GM19351 (cell line): ENCODE measurements around the gene ABCD3.

Source experiments
- ATAC-seq: cut with Tn5 transposase; IDR thresholded peaks from one replicate; pipeline ENCODE4 v1.9.1; 2021; ENCODE audit warnings: mild to moderate bottlenecking, moderate library complexity; ENCODE audit not compliant: unreplicated experiment

The ABCD3 gene

DNA sequence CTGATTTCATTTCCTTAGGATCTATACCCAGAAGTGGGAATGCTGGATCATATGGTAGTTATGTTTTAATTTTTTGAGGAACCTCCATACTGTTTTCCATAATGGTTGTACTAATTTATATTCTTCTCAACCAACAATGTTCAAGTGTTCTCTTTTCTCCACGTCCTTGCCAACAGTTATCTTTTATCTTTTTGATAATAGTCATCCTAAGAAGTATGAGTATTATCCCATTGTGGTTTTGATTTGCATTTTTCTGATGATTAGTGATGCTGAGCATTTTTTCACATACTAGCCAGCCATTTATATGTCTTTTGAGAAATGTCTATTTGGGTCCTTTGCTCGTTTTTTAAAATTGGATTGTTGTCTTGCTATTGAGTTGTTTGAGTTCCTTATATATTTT lies 38.5 kb downstream of the ABCD3 start:
- no peak for ATAC-seq

DNA sequence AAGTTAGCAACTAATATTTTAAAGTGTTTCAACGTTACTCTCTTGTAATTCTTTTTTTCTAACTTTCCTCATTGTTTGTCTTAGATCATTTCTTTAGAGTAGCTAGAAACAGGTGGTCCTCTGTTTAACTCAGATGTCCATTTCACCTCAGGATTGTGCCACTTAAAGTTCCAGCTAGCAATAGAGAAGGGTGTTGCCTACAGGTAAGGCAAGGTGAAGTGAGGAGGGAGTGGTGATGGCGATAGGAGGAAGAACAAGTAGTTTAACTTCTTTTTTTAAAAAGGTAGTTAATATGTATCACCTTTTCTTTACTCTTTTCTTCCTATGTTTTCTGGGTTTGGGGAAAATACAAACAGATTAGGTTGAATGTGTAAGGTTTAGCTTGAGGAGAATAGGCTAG lies 44.4 kb downstream of the ABCD3 start:
- ATAC-seq, result no peak

DNA sequence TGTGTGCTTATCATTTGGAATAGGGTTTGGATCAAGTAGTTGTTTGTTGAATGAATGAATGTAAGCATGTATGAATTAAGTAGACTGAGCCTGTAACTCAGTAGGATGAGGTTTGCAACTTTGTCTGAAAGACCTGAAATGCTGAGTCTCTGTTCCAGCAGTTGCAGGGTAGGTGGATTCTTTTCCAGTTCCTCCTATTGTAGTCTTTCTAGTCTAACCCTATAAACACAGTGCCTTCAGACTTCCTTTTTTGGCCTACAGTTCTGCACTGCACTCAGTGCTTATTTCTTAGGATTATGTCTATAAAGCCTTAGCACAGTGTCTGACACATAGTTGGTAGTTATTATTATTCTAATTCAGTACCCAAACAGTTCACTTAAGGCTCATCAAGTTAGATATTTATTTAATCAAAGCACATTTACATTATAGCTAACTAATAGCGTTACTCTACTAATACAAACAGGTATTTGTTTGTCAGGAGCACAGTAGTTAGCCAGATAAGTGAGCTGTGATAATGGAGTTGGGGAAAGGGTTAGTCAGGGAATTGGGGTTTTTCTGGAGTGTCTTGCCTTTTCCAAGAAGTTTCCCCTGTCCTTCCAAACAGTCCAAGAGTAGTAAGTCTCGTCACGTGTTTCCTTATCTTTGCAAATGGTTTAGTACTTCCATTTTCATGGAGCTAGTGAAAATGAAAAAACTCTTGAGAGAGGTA lies 45.0 kb downstream of the ABCD3 start:
- ATAC-seq, result no peak

DNA sequence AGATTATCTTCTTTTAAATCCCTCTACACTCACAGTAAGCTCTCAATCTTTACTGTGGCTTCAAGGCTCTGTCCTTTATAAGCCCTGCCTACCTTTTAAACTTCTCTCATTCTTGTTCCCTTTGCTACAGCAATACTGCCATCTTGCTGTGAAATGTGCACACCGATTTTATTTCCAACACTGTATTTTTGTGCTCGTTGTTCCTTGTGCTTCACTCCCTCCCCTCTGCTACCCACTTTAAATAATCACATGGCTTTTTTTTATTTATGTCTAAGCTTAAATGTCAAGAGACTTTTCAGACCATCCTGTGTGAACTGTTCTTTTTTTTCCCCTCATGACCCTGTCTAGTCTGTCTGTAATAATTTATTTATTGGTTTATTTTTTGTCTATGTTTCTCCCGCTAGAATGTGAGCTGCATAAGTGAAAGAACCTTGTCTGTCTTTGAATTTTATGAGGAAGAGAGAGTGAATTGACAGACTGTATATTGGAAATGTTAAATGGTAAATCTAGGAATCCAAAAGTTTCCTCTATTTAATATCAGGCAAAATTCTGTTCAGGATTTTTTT lies 45.7 kb downstream of the ABCD3 start:
- ATAC-seq, result no peak

DNA sequence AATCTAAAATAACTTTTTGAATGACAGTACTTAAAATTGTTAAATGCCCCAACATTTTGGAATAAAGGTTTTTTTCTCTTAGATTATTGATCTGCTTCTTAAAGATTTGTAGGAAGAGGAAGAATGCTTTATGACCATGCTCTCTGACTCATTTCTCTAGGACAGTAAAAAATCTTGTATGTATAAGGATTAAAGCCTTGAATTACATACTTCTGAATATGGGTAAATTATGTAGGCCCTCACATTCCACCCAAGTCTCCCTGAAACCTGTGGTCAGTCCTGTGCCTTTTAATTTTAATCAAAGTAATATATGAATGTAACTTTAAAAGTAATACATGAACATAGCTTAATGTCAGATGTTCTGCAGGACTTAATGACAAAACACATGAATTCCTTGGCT lies 50.5 kb downstream of the ABCD3 start:
- ATAC-seq, result no peak

DNA sequence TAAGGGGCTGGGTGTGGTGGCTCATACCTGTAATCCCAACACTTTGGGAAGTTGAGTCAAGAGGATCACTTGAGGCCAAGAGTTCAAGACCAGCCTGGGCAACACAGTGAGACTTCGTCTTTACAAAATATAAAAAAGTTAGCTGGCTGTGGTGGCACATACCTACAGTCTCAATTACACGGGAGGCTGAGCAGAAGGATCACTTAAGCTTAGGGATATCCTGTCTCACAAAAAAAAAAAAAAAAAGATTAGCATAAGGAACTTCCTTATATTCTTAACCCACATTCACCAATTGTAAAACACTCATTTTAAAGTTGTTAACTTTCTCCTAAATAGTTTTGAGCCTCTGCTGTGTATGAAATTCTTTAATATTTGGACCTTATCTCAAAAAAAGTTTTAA lies 53.1 kb downstream of the ABCD3 start:
- ATAC-seq, result no peak

DNA sequence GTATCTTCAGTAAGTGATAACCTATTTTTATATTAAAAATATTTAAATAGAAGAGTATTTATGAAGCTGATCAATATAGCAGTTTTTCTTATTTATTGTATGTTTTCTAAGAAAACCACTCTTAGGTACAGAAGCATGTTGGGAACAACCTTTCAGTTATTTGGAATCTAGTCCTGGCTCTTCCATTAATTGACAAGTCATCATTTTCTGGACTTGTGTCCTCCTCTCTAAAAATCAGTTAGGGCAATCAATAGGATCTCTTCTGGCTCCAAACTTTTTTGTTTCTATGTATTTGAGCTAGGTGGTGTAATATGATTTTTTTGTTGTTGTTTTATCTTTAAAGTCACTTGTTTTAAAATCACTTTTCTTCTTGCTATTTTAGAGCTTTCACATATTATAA lies 57.0 kb downstream of the ABCD3 start:
- no peak for ATAC-seq

DNA sequence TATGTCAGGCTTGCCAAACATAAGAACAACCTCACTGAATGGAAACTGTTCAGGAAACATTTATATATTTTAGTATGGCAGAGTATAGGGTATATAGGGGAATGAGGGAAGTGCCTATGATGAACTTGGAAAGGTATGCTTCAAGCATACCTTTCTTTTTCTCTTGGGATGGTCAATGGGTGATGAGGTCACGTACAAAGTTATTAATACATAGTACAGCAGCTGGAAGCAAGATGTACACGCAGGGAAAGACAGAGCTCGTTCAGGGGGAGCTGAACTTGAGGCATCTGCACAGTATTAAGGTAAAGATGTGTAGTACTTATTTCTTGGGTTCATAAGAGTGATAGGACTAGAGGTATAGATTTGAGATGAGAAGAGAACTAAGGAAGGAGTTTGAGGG lies 61.5 kb downstream of the ABCD3 start:
- no peak for ATAC-seq

DNA sequence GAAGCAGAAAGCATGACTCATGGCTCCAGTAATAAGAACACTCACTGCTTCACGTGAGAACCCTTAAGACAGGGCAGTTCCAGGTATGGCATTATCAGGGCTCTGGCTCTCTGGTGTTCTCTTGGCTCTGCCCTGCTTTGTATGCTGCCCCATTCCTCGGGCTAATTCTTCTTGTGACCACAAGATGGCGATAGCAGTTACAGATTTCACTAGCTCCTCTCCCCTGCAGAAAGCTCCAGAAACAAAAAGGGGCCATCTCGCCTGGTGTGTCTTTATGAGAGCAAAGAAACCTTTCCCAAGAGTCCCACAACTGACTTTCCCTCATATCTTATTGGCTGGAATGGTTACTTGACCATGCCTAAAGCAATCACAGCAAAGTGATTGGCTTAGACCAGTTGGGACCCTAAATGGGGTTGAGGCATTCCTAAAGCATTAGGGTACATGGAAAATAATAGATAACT lies 63.3 kb downstream of the ABCD3 start:
- ATAC-seq, result peak; percentile 99

DNA sequence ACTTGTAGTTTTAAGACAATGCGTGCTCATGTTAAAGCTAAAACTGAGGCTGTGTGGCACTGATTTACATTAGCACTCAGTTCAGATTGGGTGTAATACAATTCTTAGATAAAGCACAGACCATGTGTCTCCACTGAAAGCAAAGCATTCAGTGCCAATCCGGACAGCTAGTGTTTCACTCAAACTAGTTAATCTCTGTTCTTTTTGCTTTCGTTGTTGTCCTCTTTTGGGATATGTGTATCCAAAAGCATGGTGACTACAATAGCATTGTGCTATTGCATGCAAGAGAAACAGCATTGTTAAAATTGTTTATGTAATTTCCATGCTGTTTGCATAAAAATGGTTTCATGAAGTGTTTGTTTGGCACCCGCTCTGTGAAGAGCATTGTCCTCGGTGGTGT lies 68.8 kb downstream of the ABCD3 start:
- no peak for ATAC-seq

DNA sequence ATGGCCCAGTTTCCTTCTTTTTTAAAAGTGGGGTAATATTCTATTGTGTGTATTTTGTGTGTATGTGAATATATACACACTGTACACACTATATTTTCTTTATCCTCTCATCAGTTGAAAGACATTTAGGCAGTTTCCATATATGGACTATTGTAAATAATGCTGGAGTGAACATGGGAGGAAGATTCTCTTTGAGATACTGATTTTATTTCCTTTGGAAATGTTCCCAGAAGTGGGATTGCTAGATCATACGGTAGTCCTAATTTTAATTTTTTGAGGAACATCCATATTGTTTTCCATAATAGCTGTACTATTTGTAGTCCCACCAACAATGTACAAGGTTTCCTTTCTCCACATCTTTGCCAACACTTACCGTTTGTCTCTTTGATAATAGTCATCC lies 72.4 kb downstream of the ABCD3 start:
- no peak for ATAC-seq

DNA sequence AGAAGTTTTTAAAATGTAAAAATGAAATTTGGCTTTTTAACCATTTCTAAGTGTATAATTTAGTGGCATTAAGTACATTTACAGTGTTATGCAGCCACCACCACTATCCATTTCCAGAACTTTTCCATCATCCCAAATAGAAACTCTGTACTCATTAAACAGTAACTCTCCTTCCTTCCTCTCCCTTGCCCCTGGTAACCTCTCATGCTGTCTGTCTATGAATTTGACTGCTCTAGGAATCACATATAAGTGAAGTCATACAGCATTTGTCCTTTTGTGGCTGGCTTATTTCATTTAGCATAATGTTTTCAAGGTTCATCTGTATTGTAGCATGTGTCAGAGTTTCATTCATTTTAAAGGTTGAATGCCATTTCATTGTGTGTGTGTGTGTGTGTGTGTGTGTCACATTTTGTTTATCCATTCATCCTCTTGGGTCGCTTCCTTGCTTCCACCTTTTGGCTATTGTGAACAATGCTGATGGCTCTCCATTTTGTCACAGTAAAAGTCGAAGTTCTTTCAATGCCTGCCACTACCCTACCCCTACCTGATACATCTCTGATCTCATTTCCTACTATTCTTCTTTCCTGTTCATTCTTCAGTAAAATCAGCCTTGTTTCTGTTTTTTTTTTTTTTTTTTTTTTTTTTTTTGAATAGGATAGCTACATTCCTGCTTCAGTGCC lies 78.0 kb downstream of the ABCD3 start:
- no peak for ATAC-seq

DNA sequence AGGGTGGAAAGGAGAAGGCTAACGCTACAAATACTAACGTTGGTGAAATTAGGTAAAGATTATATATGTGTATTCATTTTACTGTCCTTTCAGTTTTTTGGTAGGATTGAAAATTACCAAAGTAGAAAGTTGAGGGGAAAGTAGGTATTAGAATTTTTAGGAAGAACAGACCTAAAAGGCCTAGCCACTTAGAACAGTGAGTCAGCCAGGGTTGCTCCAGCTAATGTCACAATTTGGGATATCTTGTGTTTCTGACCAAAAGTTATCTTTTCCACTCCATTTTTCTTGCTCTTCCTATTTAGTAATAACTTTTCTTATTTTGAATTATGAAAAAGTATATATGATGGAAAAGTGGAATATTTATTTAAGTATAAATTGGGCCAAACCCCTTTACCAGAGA lies 83.2 kb downstream of the ABCD3 start:
- ATAC-seq, result no peak

DNA sequence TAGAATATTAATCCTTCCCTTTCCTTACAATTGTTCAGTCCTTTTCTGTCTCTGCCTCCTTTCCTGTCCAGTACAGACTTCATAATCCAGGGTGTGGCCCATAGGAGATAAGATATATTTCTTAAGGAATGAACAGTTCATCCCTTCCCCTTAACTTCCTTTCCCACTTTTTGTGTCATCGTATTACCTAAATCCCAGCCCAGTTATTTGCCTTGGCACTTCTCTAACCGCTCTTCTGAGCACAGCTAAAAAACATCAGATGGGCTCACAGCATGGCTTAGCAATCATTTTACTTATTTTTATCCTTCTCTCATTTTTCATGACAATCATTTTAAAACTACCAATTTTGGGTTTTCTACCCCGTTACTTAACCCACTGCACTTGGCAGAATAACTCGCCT lies 83.7 kb downstream of the ABCD3 start:
- ATAC-seq, result no peak

DNA sequence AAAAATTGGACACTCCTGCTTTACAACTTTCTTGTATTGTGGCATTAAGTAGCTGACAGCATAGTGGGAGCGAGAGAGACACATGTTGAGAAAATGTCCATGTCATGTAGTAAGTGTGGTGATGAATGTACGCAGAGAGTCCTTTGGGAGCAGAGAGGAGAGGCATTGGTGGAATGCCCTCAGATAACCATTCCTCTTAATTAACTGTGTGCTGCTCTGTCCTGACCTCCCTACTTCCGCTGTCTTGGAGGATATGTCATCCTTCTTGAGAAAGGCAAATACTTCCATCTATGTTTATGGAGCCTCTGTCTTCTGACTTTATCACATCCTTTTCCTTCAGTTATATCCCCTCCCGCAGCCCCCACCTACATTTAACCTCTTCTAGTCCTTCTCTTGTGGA lies 85.0 kb downstream of the ABCD3 start:
- ATAC-seq, result no peak

DNA sequence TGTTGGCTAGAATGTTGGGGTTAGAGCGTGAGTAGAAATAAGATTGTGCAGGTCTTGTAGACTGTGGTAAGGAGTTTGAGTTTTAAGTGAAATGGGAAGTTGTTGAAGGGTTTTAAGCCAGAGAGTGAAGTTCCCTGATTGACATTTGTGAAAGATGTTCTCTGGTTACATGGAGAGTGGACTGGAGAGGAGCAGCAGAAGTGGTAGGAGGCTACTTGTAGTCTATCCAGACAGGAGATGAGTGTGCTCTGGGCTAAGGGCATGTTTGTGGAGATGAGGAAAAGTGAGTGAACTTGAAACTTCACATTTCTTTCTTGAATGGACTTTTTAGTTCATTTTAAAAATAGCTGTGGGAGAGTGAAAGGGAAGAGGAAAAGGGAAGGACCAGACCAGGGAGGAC lies 86.4 kb downstream of the ABCD3 start:
- no peak for ATAC-seq

DNA sequence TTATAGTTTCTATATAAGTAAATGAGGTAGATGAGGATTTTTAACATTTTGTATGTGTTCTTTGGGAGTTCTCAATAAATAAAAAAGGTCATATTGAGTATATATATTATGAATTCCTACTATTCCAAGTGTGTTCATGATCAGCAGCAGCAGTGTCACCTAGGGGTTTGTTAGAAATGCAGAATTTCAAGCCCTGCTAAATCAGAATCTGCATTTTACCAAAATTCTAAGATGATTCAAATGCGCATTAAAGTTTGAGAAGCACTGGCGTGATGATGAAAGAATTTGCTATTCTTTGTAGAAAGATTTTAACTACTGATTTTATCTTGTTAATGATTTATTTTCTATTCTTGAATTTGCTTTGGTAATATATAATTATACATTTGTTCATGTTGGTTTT lies 94.6 kb downstream of the ABCD3 start:
- ATAC-seq, result no peak

DNA sequence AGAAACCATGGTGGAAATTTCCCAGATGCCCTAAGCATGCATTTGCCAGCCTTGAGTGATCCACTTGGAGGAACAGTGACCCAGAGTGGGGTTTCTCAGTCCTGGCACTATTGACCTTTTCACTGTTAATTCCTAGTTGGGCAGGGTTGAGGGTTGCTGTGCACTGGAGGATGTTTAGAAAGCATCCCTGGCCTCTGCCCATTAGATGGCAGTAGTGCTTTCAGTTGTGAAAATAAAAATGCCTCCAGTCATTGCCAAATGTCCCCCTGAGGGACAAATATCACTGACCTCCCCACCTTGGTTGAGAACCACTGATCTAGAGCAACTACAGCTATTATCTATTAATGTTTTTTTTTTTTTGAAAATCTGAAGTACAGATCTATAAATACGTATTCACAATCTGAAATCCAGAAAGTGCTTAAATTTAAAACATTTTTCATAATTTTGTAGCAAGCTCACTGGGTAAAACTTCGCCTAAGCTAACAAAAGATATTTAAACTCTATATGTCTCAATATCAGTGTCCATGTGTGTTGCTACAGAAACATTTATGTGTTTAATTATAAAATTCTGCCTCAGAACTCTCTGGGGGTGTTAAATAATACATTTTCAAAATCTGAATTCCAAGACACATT lies 96.0 kb downstream of the ABCD3 start:
- peak; percentile 57 for ATAC-seq

DNA sequence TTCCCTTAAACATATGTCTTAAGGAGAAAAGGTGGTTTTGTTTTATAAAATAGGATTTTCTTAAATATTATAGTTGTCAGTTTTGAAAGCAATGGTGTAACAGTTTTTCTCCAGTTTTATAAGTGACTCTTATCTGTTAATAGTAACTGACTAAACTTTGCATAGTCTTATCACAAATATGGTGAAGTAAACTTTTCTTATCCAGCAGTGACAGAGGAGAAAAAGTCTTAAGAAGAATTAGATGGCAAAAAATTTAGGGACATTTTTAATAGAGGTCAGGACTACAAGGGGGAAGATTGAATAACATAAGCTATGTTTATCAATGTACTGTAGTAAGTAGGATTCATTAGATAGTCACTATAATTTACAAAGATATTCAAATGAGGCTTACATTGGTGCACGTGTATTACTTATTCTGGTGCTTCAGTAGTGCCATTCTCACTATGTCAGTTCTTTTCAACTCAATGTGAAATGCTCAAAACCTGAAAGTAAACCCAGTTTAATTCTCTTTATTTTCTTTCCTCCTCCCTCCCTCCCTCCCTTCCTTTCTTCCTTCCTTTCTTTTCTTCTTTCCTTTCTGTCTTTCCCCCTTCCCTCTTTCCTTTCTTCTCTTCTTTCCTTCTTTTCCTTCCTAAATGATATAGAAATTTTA lies 97.2 kb downstream of the ABCD3 start:
- no peak for ATAC-seq

DNA sequence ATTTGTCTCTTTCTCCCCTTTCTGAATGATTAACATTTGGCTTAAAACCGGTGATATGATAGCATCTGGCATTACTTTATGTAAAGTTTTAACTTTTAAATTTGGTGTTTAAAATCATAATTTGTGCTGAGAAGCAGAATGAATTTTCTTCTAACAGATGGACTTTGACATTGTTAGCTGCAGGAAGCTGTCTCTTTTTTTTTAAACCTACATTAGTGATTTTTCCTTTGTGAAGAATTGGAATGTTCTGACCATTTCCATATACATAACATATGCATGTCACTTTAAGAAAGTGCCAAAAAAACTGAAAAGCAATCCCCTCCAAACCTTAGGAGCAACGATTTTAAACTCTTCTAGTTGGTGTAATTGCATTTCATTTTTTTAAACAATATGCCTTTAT lies 101.2 kb downstream of the ABCD3 start:
- no peak for ATAC-seq

DNA sequence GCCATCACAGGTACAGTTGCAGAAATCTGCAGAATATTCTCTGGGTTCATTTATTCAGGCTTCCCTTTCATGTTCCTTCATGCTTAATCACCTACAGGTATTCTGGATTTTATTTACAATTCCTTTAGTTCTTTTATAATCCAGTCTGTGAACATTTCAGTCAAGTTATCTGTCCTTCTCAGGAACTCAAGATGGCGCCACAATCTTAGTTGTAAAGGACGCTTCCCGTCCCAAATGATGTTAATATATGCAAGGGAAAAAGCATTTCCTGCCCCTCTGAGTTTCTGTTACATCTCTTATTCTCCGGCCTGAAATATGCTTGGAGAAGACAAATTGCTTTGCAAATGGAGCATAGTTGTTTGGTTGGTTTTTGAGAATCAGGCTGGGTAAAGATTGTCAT lies 104.1 kb downstream of the ABCD3 start:
- no peak for ATAC-seq
